ENCODE data around the gene RASL12.
A peak's percentile ranks its signal among the peaks of the same experiment; 100 is the strongest.

Gene RASL12

GRCh38 chr15:65054333-65055200, 13.2 kb downstream of the RASL12 start:
- DNase-seq, result peak; percentile 70 to 72

GRCh38 chr15:65052956-65053355, 14.8 kb downstream of the RASL12 start:
- no peak for DNase-seq

- no peak for DNase-seq
These were observed 16.5 kb downstream of the RASL12 start for GRCh38 chr15:65051266-65051665.

- no peak for DNase-seq
These were observed 17.5 kb downstream of the RASL12 start for GRCh38 chr15:65050270-65050669.

- DNase-seq, result peak; percentile 88 to 92
These were observed 18.4 kb downstream of the RASL12 start for GRCh38 chr15:65049418-65049840.

GRCh38 chr15:65048241-65048640, 19.6 kb downstream of the RASL12 start:
- DNase-seq, result no peak

- no peak for DNase-seq
These were observed 22.9 kb downstream of the RASL12 start, which contains the start of gene SLC51B for GRCh38 chr15:65044724-65045481. SLC51B (plus strand) TSS chr15:65045387; CDS start chr15:65050005, 4,618 bp downstream.

- peak; percentile 13 to 35 for DNase-seq
These were observed 23.6 kb downstream of the RASL12 start for GRCh38 chr15:65044218-65044617.

GRCh38 chr15:65042776-65043327, 24.9 kb downstream of the RASL12 start:
- no peak for DNase-seq

- DNase-seq, result no peak
These were observed 26.0 kb downstream of the RASL12 start for GRCh38 chr15:65041787-65042186.

- DNase-seq, result no peak
These were observed 27.3 kb downstream of the RASL12 start for GRCh38 chr15:65040461-65040860.

GRCh38 chr15:65038836-65039235, 29.0 kb downstream of the RASL12 start:
- DNase-seq, result no peak

- no peak for DNase-seq
These were observed 29.4 kb downstream of the RASL12 start for GRCh38 chr15:65038428-65038827.

GRCh38 chr15:65037309-65037708, 30.5 kb downstream of the RASL12 start:
- DNase-seq, result no peak

- DNase-seq, result no peak
These were observed 33.1 kb downstream of the RASL12 start for GRCh38 chr15:65034719-65035118.

GRCh38 chr15:65033659-65034269, 34.0 kb downstream of the RASL12 start:
- peak in 1 of 2 experiments; percentile 20 for DNase-seq

GRCh38 chr15:65032801-65033537, 34.8 kb downstream of the RASL12 start:
- peak; percentile 35 to 57 for DNase-seq

GRCh38 chr15:65029736-65030208, 38.0 kb downstream of the RASL12 start:
- no peak for DNase-seq

GRCh38 chr15:65028921-65029735, 38.7 kb downstream of the RASL12 start, which contains the start of gene MTFMT:
MTFMT (minus strand) TSS chr15:65029639; CDS start chr15:65029613, 26 bp downstream.
- peak; percentile 98 for DNase-seq

- DNase-seq, result no peak
These were observed 39.5 kb downstream of the RASL12 start for GRCh38 chr15:65028338-65028737.

- DNase-seq, result no peak
These were observed 40.2 kb downstream of the RASL12 start for GRCh38 chr15:65027593-65027992.
